ENCODE measurements around the gene NTSR1.

Gene NTSR1

GRCh38 chr20:62695448-62696414 is 12.9 kb upstream of the NTSR1 start:
- DNase-seq: no peak

GRCh38 chr20:62696434-62696957 is 12.1 kb upstream of the NTSR1 start:
- no peak for DNase-seq

GRCh38 chr20:62696989-62697388 is 11.6 kb upstream of the NTSR1 start:
- DNase-seq: no peak

GRCh38 chr20:62697468-62697912 is 11.1 kb upstream of the NTSR1 start:
- DNase-seq: no peak

- no peak for DNase-seq
These were observed 10.4 kb upstream of the NTSR1 start for GRCh38 chr20:62698231-62698630.

GRCh38 chr20:62699296-62699695 is 9.3 kb upstream of the NTSR1 start:
- no peak for DNase-seq

GRCh38 chr20:62699741-62700140 is 8.9 kb upstream of the NTSR1 start:
- DNase-seq: no peak

GRCh38 chr20:62700261-62700930 is 8.2 kb upstream of the NTSR1 start:
- DNase-seq: no peak

GRCh38 chr20:62701161-62702012 is 7.2 kb upstream of the NTSR1 start:
- no peak for DNase-seq

GRCh38 chr20:62702013-62702300 is 6.7 kb upstream of the NTSR1 start:
- DNase-seq: no peak

GRCh38 chr20:62702895-62703852 is 5.5 kb upstream of the NTSR1 start:
- DNase-seq: no peak

- DNase-seq: no peak
These were observed 4.8 kb upstream of the NTSR1 start for GRCh38 chr20:62703853-62704228.

- no peak for DNase-seq
These were observed 4.2 kb upstream of the NTSR1 start for GRCh38 chr20:62704341-62704948.

GRCh38 chr20:62705627-62706026 is 3.0 kb upstream of the NTSR1 start:
- no peak for DNase-seq

- DNase-seq: no peak
These were observed 2.3 kb upstream of the NTSR1 start for GRCh38 chr20:62706344-62706743.

GRCh38 chr20:62706857-62707256 is 1.8 kb upstream of the NTSR1 start:
- no peak for DNase-seq

GRCh38 chr20:62707276-62707920 is 1.2 kb upstream of the NTSR1 start:
- no peak for DNase-seq

- DNase-seq: no peak
These were observed 615 bp upstream of the NTSR1 start for GRCh38 chr20:62707921-62708521.

- no peak for DNase-seq
These were observed 885 bp downstream of the NTSR1 start for GRCh38 chr20:62709537-62709905.

GRCh38 chr20:62710221-62710885 is 1.7 kb downstream of the NTSR1 start:
- DNase-seq: no peak
